Superior temporal gyrus (tissue), 1 donor: ENCODE data around the gene SLCO3A1.
A peak's percentile ranks its signal among the peaks of the same experiment; 100 is the strongest.
"Not testable (repeated sequence)": the region's sequence is repeated elsewhere in the genome, so short reads cannot be mapped to it uniquely, and the experiment has no call there.

Source experiments
- DNase-seq: peaks from one replicate; pipeline ENCODE4 v3.0.0-alpha.2; 2016; ENCODE audit errors: extremely low spot score

The SLCO3A1 gene

DNA sequence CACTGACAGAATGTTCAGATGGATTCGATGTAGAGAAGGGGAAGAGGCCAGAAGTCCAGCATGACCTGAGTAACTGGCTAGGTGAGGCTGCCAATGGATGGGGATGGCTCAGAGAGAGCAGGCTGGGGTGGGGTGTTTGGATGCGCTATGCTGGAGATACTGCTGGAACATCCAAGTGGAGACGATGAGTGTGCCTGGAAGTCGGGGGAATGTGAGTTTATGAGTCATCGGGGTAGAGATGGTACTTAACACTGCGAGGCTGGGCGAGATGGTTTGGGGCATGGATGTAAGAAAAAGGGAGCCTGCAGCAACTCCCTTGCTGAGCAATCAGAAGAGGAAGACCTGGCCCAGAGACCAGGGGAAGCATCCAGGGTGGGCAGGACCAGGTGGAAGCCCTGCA lies 180.7 kb downstream of the SLCO3A1 start:
- no peak for DNase-seq

DNA sequence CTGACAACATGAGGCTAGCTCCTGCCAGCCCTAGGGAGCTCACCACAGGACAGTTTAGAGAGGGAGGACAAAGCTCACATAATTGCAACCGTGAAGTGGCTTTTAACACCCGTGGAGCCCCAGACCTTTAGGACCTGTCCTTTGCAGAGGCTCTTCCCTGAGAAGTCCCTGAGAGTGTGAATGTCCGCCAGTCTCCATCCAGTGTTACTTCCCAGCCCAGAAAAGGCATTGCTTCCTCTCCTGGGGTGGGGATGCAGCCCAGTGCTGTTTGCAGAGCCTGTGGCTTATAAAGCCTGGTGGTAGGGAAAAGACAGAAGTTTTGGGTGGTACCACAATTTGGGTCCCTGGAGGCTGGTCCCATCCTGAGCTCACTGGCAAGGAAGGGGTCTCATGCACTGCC lies 182.0 kb downstream of the SLCO3A1 start:
- DNase-seq, result no peak

DNA sequence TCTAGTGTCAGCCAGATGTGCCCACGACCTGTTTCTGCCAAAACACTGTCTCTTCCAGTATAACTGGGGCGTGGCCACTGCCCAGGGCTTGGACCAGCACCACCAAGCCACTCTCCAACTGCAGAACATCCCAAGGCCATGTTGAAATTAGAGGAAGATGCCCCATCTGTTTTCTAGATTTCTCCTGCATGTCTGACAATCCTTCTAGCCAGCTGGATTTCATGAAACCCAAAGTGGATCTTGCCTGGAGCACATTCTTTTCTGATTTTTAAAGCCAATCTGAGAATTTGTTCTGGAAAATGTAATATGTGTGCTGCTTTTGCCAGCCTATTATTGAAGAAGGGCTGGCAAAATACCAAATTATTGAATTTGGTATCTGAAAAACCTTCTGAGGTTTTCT lies 182.5 kb downstream of the SLCO3A1 start:
- DNase-seq, result no peak

DNA sequence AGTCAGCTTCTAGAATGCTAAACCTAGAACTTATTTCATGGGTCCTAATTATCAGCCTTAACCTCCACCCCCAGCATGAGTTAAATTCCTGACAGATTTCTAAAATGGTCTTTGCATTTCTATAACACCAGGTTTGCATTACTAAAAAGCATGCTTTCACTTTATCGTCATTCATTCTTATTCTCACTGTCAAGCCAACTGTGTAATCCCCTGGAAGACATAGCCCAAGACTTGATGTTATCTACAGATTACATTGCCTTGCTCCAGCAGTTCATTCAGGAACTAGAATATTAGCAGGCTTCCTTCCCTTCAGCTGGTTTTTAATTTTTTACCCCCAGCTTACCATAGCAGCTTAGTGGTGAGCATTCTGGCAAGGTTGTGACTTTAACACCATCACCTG lies 184.0 kb downstream of the SLCO3A1 start:
- no peak for DNase-seq

DNA sequence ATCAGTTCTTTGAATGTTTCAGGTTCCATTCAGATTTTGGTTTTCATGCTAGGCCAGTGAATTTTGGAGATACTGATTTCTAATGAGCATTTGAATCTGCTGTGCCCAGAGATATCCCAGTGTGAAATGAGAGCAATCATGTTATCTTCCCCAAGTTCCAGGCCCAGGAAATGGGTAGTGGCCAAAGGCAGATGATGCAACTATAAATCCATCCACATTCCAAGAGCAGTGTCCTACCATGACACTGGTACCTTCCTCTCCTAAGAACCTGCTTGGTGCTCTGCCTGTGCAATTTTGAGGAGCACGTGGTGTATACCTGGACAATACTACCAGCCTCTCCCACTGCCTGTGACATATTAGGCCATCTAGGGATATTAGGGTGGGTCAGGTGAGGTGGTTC lies 186.8 kb downstream of the SLCO3A1 start:
- DNase-seq, result no peak

DNA sequence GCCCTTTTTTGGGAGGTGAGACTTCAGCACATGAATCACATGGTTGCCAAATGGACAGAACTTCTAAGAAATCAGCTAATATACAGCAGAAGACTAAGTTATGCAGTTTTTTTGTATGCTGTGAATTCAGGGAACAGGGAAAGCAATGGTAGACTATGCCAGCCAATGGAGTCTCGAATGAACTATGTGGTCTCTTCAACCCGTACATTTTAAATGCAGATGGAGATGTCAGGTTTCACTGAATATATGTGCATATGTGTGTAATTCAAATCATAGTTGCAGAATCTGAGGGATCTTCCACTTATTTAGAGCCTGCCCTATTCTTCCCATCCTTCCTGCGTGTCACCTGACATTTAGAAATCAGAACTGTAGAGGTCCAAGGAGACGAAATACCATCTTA lies 187.9 kb downstream of the SLCO3A1 start:
- DNase-seq, result no peak

DNA sequence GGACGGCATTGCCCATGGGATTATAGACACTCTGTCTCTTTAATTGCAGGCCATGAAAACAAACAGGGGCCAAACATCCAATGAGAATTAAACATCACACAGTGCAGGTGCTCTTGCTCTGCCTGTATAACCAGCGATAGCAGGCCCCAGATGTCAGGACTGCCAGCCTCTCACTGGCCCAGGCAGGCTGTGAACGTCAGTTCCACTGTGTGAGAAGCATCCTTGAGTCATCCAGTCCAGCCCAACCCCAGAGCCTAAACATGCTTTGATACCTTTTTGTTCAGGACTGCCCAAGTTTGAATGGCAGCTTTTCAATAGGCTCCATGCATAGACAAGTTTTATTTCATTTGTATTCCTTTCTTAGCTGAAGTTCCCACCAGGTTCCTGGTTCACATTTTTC lies 189.8 kb downstream of the SLCO3A1 start:
- no peak for DNase-seq

DNA sequence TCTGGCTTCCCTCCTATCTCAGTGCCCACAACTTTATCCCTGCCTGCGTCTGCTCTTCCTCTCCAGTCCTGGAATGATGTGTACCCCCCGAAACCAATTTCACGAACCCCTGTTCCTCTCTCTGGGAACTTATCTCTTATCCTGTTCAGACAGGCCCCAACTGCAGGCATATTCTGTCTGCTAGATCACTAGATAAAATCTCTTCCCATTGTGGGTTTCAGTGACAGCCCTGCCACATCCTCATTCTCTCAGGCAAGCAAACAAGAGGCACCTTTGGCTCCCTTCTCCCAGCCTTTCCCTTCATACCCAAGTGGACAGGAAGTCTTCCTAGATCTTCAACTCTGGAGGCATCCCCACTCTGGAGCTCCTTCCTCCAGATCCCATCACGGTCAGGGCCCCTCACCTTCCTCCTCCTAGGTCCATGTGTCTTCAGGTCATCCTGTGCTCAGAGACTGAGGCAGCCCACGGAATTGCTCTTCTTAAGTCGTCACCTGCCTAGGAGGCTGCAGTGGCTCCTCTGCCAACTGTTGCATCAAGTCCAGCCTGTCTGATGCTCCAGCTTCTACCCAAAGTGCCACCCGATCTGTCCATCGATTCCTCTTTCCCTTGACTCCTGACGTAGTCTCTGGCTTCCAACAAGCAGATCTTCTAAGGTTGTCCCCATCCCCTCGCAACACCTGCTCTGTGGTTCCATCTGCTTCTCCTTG lies 190.8 kb downstream of the SLCO3A1 start:
- no peak for DNase-seq

DNA sequence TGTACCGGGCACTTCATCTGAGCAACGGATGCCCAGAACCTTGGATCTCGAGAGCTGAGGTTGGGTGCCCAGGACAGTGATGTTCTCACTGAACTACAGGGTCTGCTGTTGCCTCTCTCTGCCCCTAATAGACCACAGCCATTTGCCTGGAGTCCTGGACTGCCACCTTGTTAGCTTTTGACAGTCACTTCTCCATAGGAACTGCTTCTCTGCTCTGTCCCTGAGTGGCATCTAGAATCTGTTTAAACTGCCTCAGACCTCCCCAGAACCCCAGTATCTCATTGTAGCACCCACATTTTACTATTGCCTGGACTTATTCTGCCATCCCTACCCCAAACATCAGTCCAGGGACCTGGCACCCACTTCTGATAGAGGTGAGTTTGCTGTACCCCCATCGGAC lies 194.4 kb downstream of the SLCO3A1 start:
- DNase-seq, result no peak

DNA sequence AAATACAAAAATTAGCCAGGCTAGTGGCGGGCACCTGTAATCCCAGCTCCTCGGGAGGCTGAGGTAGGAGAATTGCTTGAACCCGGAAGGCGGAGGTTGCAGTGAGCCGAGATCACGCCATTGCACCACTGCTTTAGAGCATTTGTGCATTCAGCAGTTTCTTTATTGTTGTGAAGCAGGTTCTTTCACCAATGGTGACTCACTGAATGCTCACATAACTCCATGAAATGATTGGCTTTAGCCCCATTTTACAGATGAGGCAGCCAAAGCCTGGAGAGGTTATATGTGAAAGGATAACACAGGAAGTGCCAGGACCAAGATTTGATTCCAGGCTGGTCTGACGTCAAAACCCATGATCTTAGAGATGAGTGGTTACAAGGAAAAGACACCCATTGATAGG lies 195.2 kb downstream of the SLCO3A1 start:
- no peak for DNase-seq

DNA sequence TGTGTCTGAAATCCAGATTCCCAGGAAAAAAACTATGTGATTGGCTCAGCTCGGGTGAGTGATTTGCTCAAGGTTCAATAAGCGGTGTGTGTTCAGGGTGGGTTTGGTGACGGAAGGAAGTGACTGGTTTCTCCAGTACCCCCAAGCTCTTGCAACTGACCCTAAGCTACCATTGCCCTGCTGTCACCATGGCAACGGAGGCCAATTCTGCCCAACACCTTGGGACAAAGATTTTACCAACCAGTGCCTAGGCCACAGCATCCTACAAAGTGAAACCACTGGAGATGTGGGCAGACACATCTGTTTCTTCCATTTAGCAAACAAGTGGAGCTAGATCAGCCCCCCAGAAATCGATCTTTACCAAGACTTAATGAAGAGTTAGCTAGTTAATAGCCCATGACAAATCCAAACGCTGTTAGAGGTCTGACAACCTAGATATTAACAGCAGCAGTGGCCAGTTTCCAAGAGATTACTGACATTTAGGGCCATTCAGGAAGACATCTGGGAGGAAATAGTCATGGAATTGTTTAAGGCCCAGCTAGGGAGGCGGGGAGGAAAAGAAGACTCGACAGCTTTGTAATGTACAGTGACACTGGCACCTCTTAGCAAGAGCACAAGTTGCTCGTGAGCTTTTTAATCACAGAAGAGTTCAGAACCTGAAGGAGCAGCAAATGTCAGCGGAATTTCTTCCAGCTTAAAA lies 195.9 kb downstream of the SLCO3A1 start:
- DNase-seq, result no peak

DNA sequence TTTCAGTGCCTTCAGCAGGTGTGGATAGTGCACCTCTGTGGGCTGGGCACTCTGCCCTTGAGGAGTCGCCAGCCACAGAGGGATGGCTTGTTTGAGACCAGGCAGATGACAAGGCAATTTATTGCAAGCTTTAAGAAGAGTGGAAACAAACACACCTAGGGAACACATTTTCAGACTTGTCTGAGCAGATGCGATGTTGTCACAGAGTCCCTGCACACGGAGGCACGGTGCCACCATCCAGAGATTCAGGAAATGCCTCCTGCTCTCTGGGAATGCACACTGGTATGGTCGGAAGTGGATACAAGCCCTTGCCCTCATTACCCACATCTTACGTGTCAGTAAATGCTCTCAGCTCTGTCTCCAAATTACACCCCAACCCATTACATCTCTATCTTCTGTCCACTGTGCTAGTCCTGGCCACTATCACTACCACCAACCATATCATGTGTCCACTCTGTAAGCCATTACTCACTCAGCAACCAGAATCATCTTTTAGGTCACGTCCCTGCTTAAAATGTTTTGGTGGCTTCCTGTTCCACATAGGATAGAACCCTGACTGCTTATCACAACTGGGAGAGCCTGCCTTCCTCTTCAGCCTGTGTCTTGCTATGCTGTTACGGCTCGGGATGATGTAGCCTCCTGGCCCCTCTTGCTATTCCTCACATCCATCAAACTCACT lies 196.9 kb downstream of the SLCO3A1 start:
- no peak for DNase-seq

DNA sequence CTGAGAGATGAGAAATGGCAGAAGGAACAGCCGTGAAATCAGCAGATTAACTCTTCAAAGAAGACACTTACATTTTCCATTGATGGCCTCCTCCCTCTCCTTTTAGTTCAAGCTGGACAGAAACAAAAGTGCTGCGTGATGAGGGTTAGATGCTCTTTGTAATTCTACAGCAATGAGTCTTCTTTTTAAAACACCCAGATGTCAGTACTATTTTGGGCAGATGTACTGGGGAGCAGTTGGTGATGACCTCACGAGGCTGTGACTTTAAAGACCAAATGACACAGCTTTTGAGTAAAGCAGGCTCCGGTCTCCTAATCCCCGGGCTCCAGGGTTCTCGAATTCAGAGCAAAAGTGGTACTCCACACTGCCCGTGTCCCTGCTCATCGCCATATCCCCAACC lies 198.2 kb downstream of the SLCO3A1 start:
- DNase-seq, result no peak

DNA sequence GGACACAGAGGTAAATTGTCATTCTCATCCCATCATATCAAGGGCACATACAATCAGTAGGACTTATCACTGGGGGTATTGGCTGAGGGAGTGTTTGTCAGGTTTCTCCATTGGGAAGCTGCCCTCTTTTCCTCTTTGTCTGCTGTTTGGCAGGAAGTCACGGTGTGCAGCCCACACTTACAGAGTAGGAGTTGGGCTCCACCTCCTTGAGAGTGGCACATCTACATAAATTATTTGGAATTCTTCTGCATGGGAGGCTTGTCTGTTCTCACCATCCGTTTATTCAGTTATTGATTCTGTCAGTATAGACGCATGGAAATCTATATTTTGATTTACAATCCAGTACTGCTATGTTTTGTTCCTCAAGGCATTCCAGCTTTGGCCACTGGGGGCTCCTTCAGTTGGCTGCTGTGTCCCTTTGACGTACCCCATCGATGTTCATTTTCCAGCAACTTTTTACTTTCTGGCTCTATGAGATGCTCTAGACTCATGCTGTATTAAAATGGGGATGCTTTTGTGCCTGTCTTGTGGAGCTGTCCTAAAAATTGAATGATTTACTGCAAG lies 200.3 kb downstream of the SLCO3A1 start:
- no peak for DNase-seq

DNA sequence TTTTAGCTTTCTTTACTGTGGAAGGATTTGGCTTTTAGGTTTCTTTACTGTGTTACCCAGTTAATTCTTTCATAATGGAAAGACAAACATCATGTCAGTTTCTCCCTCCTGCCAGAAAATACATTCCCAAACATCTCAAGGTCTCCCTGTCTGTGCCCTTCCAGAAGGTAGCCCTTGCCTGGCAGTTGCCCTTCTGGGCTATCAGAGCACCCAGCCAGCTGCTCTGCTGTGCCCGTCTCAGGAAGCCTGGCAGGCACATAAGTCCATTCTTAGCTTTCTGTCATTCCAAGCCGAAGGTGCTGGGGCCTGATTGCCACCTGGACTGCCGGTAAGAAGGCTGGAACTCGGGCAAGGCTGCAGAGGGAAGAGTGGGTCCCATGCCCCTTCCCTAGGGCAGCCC lies 203.4 kb downstream of the SLCO3A1 start:
- no peak for DNase-seq

DNA sequence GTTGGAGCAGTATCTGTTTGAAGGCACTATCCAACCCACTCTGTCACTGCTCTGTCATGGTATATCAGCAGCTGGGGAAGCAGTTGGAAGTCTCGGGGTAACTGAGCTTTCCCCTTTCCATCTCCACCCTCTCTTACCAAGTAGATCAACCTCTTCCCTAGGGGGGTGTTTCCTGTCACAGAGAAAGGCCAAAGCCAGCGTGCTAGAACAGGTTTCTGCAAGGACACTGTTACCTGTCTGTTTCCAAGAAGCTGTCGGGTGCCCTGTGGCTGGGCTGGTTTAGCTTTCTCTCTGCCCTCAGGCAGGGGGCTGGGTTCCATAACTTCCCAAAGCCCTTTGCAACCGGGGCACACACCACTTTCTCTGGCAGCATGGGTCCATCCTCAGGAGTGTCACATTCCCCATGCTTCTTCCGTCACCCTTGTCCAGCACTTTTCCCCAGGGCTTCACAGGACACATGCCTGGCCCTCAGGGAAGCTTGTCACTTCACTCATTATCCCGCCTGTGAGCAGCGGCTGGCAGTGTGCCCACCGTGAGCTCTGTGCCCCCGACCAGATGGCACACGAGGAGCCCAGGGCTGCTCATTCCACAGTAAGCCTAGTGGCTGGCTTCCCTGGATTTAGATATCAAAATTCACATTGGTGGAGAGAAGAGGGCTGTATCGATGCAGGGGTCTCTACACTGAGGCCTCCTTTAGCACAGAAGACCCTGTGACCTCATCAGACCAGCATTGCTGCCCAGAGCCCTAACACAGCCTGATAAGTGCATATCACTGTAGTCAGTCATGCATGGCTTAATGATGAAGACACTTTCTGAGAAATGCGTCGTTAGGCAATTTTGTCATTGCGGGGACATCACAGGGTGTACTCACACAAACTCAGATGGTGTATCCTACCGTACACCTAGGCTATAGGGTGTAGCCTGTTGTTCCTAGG lies 205.8 kb downstream of the SLCO3A1 start:
- no peak for DNase-seq

DNA sequence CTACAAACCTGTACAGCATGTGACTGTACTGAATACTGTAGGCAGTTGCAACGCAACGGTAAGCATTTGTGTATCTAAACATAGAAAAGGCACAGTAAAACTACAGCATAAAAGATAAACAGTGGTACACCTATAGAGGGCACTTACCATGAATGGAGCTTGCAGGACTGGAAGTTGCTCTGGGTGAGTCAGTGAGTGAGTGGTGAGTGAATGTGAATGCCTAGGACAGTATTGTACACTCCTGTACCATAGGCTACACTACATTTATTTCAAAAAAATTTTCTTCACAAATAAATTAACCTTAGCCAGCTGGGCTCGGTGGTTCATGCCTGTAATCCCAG lies 206.4 kb downstream of the SLCO3A1 start:
- DNase-seq, result not testable (repeated sequence)

DNA sequence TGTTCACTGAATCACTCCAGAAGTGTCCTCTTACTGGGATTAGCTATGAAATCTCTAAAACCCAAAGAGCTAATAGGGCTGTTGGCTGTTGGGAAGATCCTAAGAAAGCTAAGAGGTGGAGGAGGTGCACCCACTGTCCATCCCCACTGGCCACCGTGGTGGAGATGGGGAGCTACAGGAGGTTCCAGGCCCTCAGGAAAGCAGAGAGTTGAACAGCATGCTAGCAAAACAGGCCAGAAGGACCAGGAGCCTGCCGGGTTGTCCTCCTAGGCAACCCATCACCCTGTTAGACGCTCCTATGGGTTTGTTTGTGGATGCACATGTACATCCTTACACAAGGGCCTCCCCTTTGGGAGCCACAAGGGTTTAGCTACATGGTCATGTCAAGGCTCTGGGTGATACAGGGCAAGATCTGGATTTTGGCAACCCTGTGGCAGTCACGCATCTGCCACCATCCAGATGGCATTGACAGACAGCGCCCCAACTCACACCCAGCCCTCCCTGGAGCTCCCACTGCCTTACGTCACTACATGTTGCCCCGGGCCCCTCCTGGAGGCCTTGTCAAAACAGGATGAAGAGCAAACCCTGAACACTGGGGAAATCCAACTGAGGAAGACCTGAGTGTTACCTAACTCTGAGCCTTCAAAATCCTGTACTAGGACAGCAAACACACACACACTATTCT lies 208.1 kb downstream of the SLCO3A1 start:
- DNase-seq, result no peak

DNA sequence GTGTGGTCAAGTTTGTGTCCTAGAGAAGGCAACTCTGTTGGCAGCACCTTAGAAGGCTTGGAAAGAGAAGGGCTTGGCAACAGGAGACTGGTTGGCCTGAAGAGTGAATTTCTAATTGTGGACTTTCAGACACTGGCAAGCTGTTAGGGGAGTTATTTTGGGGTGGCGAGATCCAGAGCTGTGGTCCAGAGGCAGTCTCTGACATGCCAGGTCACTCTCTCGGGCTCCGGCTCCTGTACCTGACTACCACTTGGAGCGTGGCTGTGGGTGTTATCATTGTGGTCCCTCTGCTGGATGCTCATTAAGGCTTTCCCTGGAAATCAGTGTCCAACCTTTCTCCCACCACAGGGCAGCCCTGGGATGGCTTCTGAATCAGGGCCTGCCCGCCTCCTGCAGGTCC lies 209.0 kb downstream of the SLCO3A1 start:
- no peak for DNase-seq

DNA sequence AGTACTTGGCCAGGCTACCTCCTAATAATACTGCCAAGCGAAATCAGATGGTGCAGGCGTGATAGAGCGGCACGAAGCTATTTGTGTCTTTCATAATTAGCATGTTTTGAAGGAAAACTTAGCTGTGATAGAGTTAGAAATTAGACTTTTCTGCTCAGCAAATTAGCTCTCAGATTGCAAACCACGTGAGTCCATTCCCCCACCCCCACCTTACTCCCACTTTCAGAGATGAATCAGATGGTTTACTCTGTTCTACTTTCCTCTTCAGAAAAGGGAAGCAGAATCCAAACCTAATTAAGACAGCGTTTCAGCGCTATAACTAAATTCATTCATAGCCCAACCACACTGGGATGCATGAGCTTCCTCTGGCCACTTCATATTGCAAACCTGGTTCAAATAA lies 214.6 kb downstream of the SLCO3A1 start:
- DNase-seq, result peak; percentile 67
